Gastroesophageal sphincter (tissue), 3 donors: ENCODE data around the gene BGN.

Source experiments
- CTCF ChIP-seq, 4 experiments: fragments of 200-600 bp in 2 of 4; fragments of 450-650 bp in 2 of 4; sonication (generic) in 1 of 4; IDR thresholded peaks; one replicate each; pipeline ENCODE4 v1.5.1; 2017 to 2019; ENCODE audit warnings: antibody characterized with exemption in 4 of 4, mild to moderate bottlenecking in 2 of 4, moderate library complexity in 2 of 4
- EP300 ChIP-seq: sonication (generic); formaldehyde crosslinking; IDR thresholded peaks from one replicate; pipeline ENCODE4 v1.6.1; 2017; ENCODE audit warnings: antibody characterized with exemption, mild to moderate bottlenecking
- POLR2A ChIP-seq, 2 donors: fragments of 450-650 bp; IDR thresholded peaks; one replicate each; pipeline ENCODE4 v1.6.1; 2017; ENCODE audit warnings: antibody characterized with exemption in 2 of 2, mild to moderate bottlenecking in 2 of 2, moderate library complexity in 1 of 2

GRCh38 chrX:153511784-153512500 is 17.2 kb downstream of the BGN start:
- no peak for TF ChIP-seq CTCF (IDR thresholded peaks at IDR 0.05)
- no peak for TF ChIP-seq POLR2A (IDR thresholded peaks at IDR 0.05)
- TF ChIP-seq EP300: no peak
